HUES6 (cell line): ENCODE results near the gene SEC16A.

ENCODE experiments used
- H3K27ac ChIP-seq: 2 replicates; pipeline ENCODE4 v1.7.0; 2013; ENCODE audit warnings: low read depth, mild to moderate bottlenecking, low read length, inconsistent platforms
- H3K27me3 ChIP-seq: 2 replicates; pipeline ENCODE4 v1.6.1; 2013; ENCODE audit warnings: low read length; ENCODE audit not compliant: control insufficient read depth, insufficient read depth
- H3K36me3 ChIP-seq: 2 replicates; pipeline ENCODE4 v1.6.1; 2013; ENCODE audit warnings: low read length; ENCODE audit not compliant: control insufficient read depth, insufficient read depth
- H3K4me1 ChIP-seq: 2 replicates; pipeline ENCODE4 v1.6.1; 2013; ENCODE audit warnings: low read length; ENCODE audit not compliant: control insufficient read depth, insufficient read depth
- H3K4me3 ChIP-seq: 2 replicates; pipeline ENCODE4 v1.5.1; 2013; ENCODE audit warnings: low read depth, low read length
- H3K9ac ChIP-seq: one replicate; pipeline ENCODE4 v1.6.1; 2013; ENCODE audit warnings: mild to moderate bottlenecking, low read length
- H3K9me3 ChIP-seq: 2 replicates; pipeline ENCODE4 v1.6.1; 2013; ENCODE audit warnings: low read depth, low read length; ENCODE audit not compliant: control insufficient read depth, insufficient read depth

The SEC16A gene

GRCh38 chr9:136453326-136453725, 29.5 kb downstream of the SEC16A start:
- H3K4me1 ChIP-seq = no peaks in the 10 kb centered on the region
- no peak overlapping the region for H3K27ac ChIP-seq
- H3K4me3 ChIP-seq = no peak overlapping the region
- peaks cover 91% of the 10 kb centered on the region for H3K36me3 ChIP-seq
- no peaks in the 10 kb centered on the region for H3K9me3 ChIP-seq
- H3K9ac ChIP-seq = no peak overlapping the region
- no peaks in the 10 kb centered on the region for H3K27me3 ChIP-seq

- H3K4me1 ChIP-seq = no peaks in the 10 kb centered on the region
- no peaks in the 10 kb centered on the region for H3K27me3 ChIP-seq
- H3K4me3 ChIP-seq = no peak overlapping the region
- H3K27ac ChIP-seq = no peak overlapping the region
- H3K9me3 ChIP-seq = no peaks in the 10 kb centered on the region
- no peak overlapping the region for H3K9ac ChIP-seq
- H3K36me3 ChIP-seq = peaks cover 91% of the 10 kb centered on the region
These were observed 31.5 kb downstream of the SEC16A start for GRCh38 chr9:136451221-136451877.

GRCh38 chr9:136448655-136449054, 34.2 kb downstream of the SEC16A start:
- H3K27me3 ChIP-seq = no peaks in the 10 kb centered on the region
- no peak overlapping the region for H3K27ac ChIP-seq
- no peaks in the 10 kb centered on the region for H3K4me1 ChIP-seq
- H3K9me3 ChIP-seq = no peaks in the 10 kb centered on the region
- no peak overlapping the region for H3K9ac ChIP-seq
- H3K36me3 ChIP-seq = peaks cover 91% of the 10 kb centered on the region
- no peak overlapping the region for H3K4me3 ChIP-seq

GRCh38 chr9:136447173-136447778, 35.6 kb downstream of the SEC16A start:
- H3K4me1 ChIP-seq = no peaks in the 10 kb centered on the region
- peak overlapping the region; percentile 10 for H3K9ac ChIP-seq
- no peaks in the 10 kb centered on the region for H3K27me3 ChIP-seq
- peaks cover 96% of the 10 kb centered on the region for H3K36me3 ChIP-seq
- no peaks in the 10 kb centered on the region for H3K9me3 ChIP-seq
- H3K27ac ChIP-seq = no peak overlapping the region
- no peak overlapping the region for H3K4me3 ChIP-seq

- H3K27ac ChIP-seq = no peak overlapping the region
- H3K27me3 ChIP-seq = no peaks in the 10 kb centered on the region
- no peak overlapping the region for H3K4me3 ChIP-seq
- H3K4me1 ChIP-seq = no peaks in the 10 kb centered on the region
- H3K36me3 ChIP-seq = peaks cover 98% of the 10 kb centered on the region
- H3K9me3 ChIP-seq = no peaks in the 10 kb centered on the region
- H3K9ac ChIP-seq = no peak overlapping the region
These were observed 37.0 kb downstream of the SEC16A start for GRCh38 chr9:136445799-136446198.

GRCh38 chr9:136444102-136444501, 38.7 kb downstream of the SEC16A start:
- peaks cover 88% of the 10 kb centered on the region for H3K36me3 ChIP-seq
- H3K27ac ChIP-seq = no peak overlapping the region
- no peak overlapping the region for H3K9ac ChIP-seq
- no peaks in the 10 kb centered on the region for H3K9me3 ChIP-seq
- H3K4me3 ChIP-seq = no peak overlapping the region
- H3K27me3 ChIP-seq = no peaks in the 10 kb centered on the region
- H3K4me1 ChIP-seq = no peaks in the 10 kb centered on the region

GRCh38 chr9:136443687-136444086, 39.2 kb downstream of the SEC16A start:
- H3K27me3 ChIP-seq = no peaks in the 10 kb centered on the region
- H3K9ac ChIP-seq = no peak overlapping the region
- peaks cover 84% of the 10 kb centered on the region for H3K36me3 ChIP-seq
- no peak overlapping the region for H3K4me3 ChIP-seq
- no peaks in the 10 kb centered on the region for H3K4me1 ChIP-seq
- H3K27ac ChIP-seq = no peak overlapping the region
- no peaks in the 10 kb centered on the region for H3K9me3 ChIP-seq

- no peak overlapping the region for H3K27ac ChIP-seq
- peaks cover 78% of the 10 kb centered on the region for H3K36me3 ChIP-seq
- no peak overlapping the region for H3K4me3 ChIP-seq
- no peaks in the 10 kb centered on the region for H3K27me3 ChIP-seq
- H3K4me1 ChIP-seq = no peaks in the 10 kb centered on the region
- H3K9me3 ChIP-seq = no peaks in the 10 kb centered on the region
- no peak overlapping the region for H3K9ac ChIP-seq
These were observed 39.8 kb downstream of the SEC16A start for GRCh38 chr9:136443087-136443486.

- H3K36me3 ChIP-seq = peaks cover 70% of the 10 kb centered on the region
- no peak overlapping the region for H3K4me3 ChIP-seq
- no peak overlapping the region for H3K27ac ChIP-seq
- H3K27me3 ChIP-seq = no peaks in the 10 kb centered on the region
- no peaks in the 10 kb centered on the region for H3K9me3 ChIP-seq
- peaks cover 6% of the 10 kb centered on the region; the same call in 1 of the 2 replicates for H3K4me1 ChIP-seq
- H3K9ac ChIP-seq = no peak overlapping the region
These were observed 40.6 kb downstream of the SEC16A start for GRCh38 chr9:136442265-136442664.

- Histone ChIP-seq H3K4me1 (peaks cover 7% of the 10 kb centered on the region; the same call in 1 of the 2 replicates), H3K36me3 (peaks cover 66% of the 10 kb centered on the region)
These were observed 41.1 kb downstream of the SEC16A start for GRCh38 chr9:136441681-136442245.

GRCh38 chr9:136441191-136441680, 41.6 kb downstream of the SEC16A start:
- no peaks in the 10 kb centered on the region for H3K27me3 ChIP-seq
- peaks cover 7% of the 10 kb centered on the region; the same call in 1 of the 2 replicates for H3K4me1 ChIP-seq
- H3K27ac ChIP-seq = no peak overlapping the region
- peaks cover 64% of the 10 kb centered on the region for H3K36me3 ChIP-seq
- no peaks in the 10 kb centered on the region for H3K9me3 ChIP-seq
- H3K4me3 ChIP-seq = no peak overlapping the region
- H3K9ac ChIP-seq = no peak overlapping the region

More at GRCh38 chr9:136441681-136442245, 41.1 kb downstream of the SEC16A start:
- Histone ChIP-seq H3K9me3 (no peaks in the 10 kb centered on the region), H3K9ac (no peak overlapping the region), H3K4me3 (no peak overlapping the region), H3K27ac (no peak overlapping the region), H3K27me3 (no peaks in the 10 kb centered on the region)
